ENCODE results near the gene PEPD.

DNA sequence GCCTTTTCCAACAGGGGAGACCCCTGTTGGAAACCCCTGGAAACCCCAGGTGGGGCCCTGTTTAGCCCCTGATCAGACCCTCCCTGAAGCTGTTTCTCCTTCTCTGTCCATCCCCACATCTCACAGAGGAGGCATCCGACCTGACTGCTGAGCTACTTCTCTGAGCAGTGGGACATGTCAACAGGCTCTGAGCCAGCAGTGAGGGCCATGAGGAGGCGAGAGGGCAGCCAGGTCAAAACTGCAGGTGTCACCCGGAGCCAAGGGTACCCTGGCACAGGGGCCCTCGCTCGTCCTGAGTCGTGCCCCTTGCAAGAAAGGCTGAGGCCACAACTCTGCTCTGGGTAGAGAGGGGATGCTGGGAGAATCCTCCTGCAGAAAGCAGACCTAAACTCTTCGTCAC is 13.6 kb downstream of the PEPD start:
- TF ChIP-seq, protein P1, sequence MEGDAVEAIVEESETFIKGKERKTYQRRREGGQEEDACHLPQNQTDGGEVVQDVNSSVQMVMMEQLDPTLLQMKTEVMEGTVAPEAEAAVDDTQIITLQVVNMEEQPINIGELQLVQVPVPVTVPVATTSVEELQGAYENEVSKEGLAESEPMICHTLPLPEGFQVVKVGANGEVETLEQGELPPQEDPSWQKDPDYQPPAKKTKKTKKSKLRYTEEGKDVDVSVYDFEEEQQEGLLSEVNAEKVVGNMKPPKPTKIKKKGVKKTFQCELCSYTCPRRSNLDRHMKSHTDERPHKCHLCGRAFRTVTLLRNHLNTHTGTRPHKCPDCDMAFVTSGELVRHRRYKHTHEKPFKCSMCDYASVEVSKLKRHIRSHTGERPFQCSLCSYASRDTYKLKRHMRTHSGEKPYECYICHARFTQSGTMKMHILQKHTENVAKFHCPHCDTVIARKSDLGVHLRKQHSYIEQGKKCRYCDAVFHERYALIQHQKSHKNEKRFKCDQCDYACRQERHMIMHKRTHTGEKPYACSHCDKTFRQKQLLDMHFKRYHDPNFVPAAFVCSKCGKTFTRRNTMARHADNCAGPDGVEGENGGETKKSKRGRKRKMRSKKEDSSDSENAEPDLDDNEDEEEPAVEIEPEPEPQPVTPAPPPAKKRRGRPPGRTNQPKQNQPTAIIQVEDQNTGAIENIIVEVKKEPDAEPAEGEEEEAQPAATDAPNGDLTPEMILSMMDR (IDR thresholded peaks at IDR 0.05) = no peak
- no peak for TF ChIP-seq ZFX (IDR thresholded peaks at IDR 0.05; ENCODE audit: borderline replicate concordance)
